Measurements from ENCODE around the gene ERC2. TPM values are rescaled to one million over a fixed set of nuclear protein-coding genes. Genes with fewer than 3 reads are reported as not detected.

Gene ERC2
- total and polyA plus RNA-seq, 2 of the 8 experiments (the other 6 are each of a cell fraction or from before 2014, with no cell fraction given): 16.4 to 22.8 TPM

DNA sequence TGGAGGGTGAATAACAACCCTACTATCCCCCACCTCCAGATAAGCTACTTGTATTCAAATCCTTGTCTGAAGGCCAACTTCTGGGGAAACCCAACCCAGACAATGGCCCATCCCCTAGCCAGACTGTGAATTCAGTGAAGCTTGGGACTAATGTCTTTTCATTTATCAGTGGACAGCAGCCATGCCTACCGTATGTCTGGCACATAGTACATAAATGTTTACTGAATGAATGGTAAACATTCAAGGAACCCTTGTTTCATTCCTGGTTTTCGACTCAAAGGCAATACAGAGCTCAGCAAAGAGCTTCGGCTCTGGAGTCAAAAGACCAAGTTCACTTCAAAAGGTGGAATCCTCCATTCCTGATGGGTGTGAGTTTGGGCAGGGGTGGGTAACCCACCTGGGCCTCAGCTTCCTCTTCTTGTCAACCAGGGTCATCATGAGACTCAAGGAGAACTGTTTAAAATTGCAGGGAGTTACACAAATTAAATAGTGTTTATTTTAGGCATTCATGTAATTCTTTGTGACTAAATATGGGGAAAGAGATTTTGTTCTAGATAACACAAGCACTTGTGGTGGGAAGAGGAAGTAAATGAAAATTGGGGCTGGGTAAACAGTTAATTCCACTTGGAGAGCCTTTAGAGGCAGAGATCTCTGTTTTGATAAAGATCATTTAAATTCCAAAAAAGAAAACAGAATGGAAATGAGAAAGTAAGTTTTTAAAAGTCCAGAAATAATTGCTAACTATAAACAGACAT is 677.5 kb downstream of the ERC2 start:
- no peak overlapping the region for H3K4me2 ChIP-seq (ENCODE audit: insufficient read depth in 1 of 2, low read depth in 2 of 2, low read length in 2 of 2)
- H3K79me1 ChIP-seq (ENCODE audit: low read depth, low read length): no peaks in the 10 kb centered on the region
- H3K23me2 ChIP-seq (ENCODE audit: low read depth, low read length): no peaks in the 10 kb centered on the region
- DNase-seq (ENCODE audit: low read depth in 1 of 2, low spot score in 2 of 2) (no peak), FAIRE-seq (no peak)
- no peak overlapping the region for H2AFZ ChIP-seq (ENCODE audit: low read length)
- no peaks in the 10 kb centered on the region for H3K27me3 ChIP-seq (replicated peaks in 1 of 4; ENCODE audit: control insufficient read depth in 3 of 4, extremely low read depth in 1 of 4, insufficient read depth in 3 of 4, low read length in 3 of 4)
- H3K27ac ChIP-seq (ENCODE audit: low read depth, low read length): no peak overlapping the region
- no peak overlapping the region for H2BK15ac ChIP-seq (ENCODE audit: low read length)
- no peak overlapping the region for H2BK12ac ChIP-seq (ENCODE audit: low read depth, low read length)
- H2AK5ac ChIP-seq (ENCODE audit: low read depth, low read length): no peak overlapping the region
- H2BK120ac ChIP-seq (replicated peaks; ENCODE audit: low read depth, low read length): no peak overlapping the region
- H4K20me1 ChIP-seq (replicated peaks in 1 of 2; ENCODE audit: control insufficient read depth in 1 of 2, insufficient read depth in 2 of 2, low read length in 2 of 2): no peaks in the 10 kb centered on the region
- H3K23ac ChIP-seq (ENCODE audit: insufficient read length): no peak overlapping the region
- POLR2A ChIA-PET (ENCODE audit: partially characterized antibody): no interaction called here
- no peak overlapping the region for H2BK5ac ChIP-seq (ENCODE audit: low read depth, low read length)
- H3K4me1 ChIP-seq (replicated peaks in 1 of 4; ENCODE audit: control insufficient read depth in 3 of 4, insufficient read depth in 4 of 4, low read length in 3 of 4): no peaks in the 10 kb centered on the region
- TF ChIP-seq RAD21 (IDR thresholded peaks at IDR 0.05 in 1 of 2, conservative IDR thresholded peaks at IDR 0.05 in 1 of 2; ENCODE audit: low read depth in 2 of 2, low read length in 2 of 2) (no peak), SP4 (IDR thresholded peaks at IDR 0.05; ENCODE audit: low read length) (no peak), MAFK (IDR thresholded peaks at IDR 0.05; ENCODE audit: low read depth, low read length) (no peak), GTF2F1 (IDR thresholded peaks at IDR 0.05; ENCODE audit: borderline replicate concordance, low read depth, low read length) (no peak), CREB1 (IDR thresholded peaks at IDR 0.05) (no peak), SP2 (IDR thresholded peaks at IDR 0.05; ENCODE audit: low read length) (no peak), TAF7 (optimal IDR thresholded peaks at IDR 0.05; ENCODE audit: borderline replicate concordance, low read depth, low read length) (no peak), CHD1 (IDR thresholded peaks at IDR 0.05; ENCODE audit: low read depth, low read length) (no peak), NRF1 (IDR thresholded peaks at IDR 0.05; ENCODE audit: low read depth, low read length) (no peak), FOSL1 (IDR thresholded peaks at IDR 0.05; ENCODE audit: insufficient read depth, low read depth, low read length) (no peak), YY1 (IDR thresholded peaks at IDR 0.05; ENCODE audit: low read depth, low read length) (no peak), GABPA (IDR thresholded peaks at IDR 0.05; ENCODE audit: borderline replicate concordance, insufficient read depth, low read length) (no peak), BCL11A (IDR thresholded peaks at IDR 0.05; ENCODE audit: low read depth in 2 of 2, low read length in 2 of 2) (no peak), HDAC6 (IDR thresholded peaks at IDR 0.05; ENCODE audit: low read depth, low read length) (no peak)
- 94% methylated on average over 3 of the region's 3 CpGs; no CpG with 5 or more reads in 1 of the 2 experiments for WGBS, 2 experiments (ENCODE audit: extremely low coverage in 1 of 2, insufficient coverage in 1 of 2, insufficient read length in 1 of 2, insufficient replicate concordance in 2 of 2, low coverage in 1 of 2, low lambda C conversion rate in 2 of 2, missing lambda C conversion rate in 1 of 2)
- no peak overlapping the region for H3K14ac ChIP-seq (ENCODE audit: insufficient read length)
- no peak overlapping the region for H4K8ac ChIP-seq (ENCODE audit: extremely low read depth, insufficient read depth, low read length)
- no peak overlapping the region for H3K4me3 ChIP-seq (ENCODE audit: extremely low read depth in 1 of 4, insufficient read depth in 2 of 4, low read depth in 3 of 4, low read length in 4 of 4)
- no peak overlapping the region for H4K5ac ChIP-seq (ENCODE audit: insufficient read length, low read depth, low read length)
- H3K9ac ChIP-seq (replicated peaks in 1 of 4; ENCODE audit: extremely low read depth in 1 of 4, low read depth in 3 of 4, low read length in 3 of 4): no peak overlapping the region
- H3K36me3 ChIP-seq (ENCODE audit: control insufficient read depth in 2 of 4, insufficient read depth in 4 of 4, low read length in 3 of 4): no peaks in the 10 kb centered on the region
- no peak overlapping the region for H3K18ac ChIP-seq (ENCODE audit: extremely low read depth, low read length)
- H3K4ac ChIP-seq (replicated peaks; ENCODE audit: insufficient read length, low read depth, low read length): no peak overlapping the region
- no peaks in the 10 kb centered on the region for H3K79me2 ChIP-seq (ENCODE audit: control insufficient read depth in 1 of 2, insufficient read depth in 2 of 2, low read length in 2 of 2)
- no peaks in the 10 kb centered on the region for H3K9me3 ChIP-seq (ENCODE audit: insufficient read depth in 2 of 2, low read depth in 1 of 2, low read length in 1 of 2)
- H3K56ac ChIP-seq (replicated peaks; ENCODE audit: insufficient read length, low read depth, low read length): no peak overlapping the region
- H2BK20ac ChIP-seq (ENCODE audit: low read length): no peak overlapping the region
- H4K91ac ChIP-seq (replicated peaks; ENCODE audit: insufficient read length, low read length): no peak overlapping the region
- CTCF ChIA-PET (ENCODE audit: partially characterized antibody): interaction anchor here (1.0 to 1.5 kb wide), 3 partner anchors 10 to 960 kb away, joined by 3 to 5 read pairs (median 3); no protein-coding TSS in a partner anchor

Data from H1 (cell line).